ENCODE measurements around the gene ANKRD13D. TPM values are rescaled to one million over a fixed set of nuclear protein-coding genes. Genes with fewer than 3 reads are reported as not detected.

The ANKRD13D gene
- polyA plus RNA-seq (93.5 and 111 TPM in 2 replicates), polyA minus RNA-seq (48.3 and 59.2 TPM in 2 replicates)

DNA sequence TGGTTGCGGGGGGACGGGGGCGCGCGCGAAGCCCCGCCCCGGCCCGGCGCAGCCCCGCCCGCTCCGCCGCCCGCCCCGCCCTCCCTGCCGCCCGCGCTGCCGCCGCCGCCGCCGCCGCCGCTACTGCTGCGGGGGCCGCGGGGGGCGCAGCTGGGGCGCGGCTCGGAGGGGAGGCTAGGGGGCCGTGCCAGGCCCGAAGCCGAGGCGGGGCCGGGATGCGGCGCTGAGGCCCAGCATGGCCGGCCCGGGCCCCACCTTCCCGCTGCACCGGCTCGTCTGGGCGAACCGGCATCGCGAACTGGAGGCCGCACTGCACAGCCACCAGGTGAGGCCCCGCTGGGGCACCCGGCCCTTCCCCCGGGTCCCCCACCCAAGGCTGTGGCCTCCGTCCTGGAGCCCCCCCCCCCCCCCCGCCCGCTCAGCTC is at the start of gene ANKRD13D:
Gene ANKRD13D (plus strand): TSS at position 78 of the 425 bp plus-strand sequence. CDS start 158 bp downstream, at position 236.
- Histone ChIP-seq H4K20me1 (ENCODE audit: insufficient read depth) (no peaks in the 10 kb centered on the region), H3K4me3 (ENCODE audit: low read length) (peak within 1 kb of the TSS; percentile 88), H3F3A (ENCODE audit: insufficient read depth, low read length, poor library complexity, severe bottlenecking) (peaks cover 7% of the 10 kb centered on the region), H3K27me3 (ENCODE audit: insufficient read depth, low read depth, low read length) (no peaks in the 10 kb centered on the region), H3K79me2 (replicated peaks; ENCODE audit: insufficient read depth, low read length) (peaks cover 6% of the 10 kb centered on the region), H3K4me2 (ENCODE audit: low read length) (peak within 1 kb of the TSS; percentile 79), H2AFZ (ENCODE audit: low read depth, low read length) (peak within 1 kb of the TSS; percentile 88), H3K27ac (ENCODE audit: low read length) (peak within 1 kb of the TSS; percentile 92), H3K9me2 (ENCODE audit: insufficient read depth, low read length) (no peaks in the 10 kb centered on the region), H3K36me3 (ENCODE audit: insufficient read depth, low read length) (no peaks in the 10 kb centered on the region), H3K9ac (ENCODE audit: low read length) (peak within 1 kb of the TSS; percentile 93), H3K9me3 (ENCODE audit: low read length) (no peaks in the 10 kb centered on the region)
- TF ChIP-seq TAF1 (IDR thresholded peaks at IDR 0.05; ENCODE audit: low read depth) = no peak
- peak; percentile 43 for TF ChIP-seq POLR2AphosphoS5 (IDR thresholded peaks at IDR 0.05)
- TF ChIP-seq EP300 (conservative IDR thresholded peaks at IDR 0.05; ENCODE audit: poor library complexity, severe bottlenecking) = no peak
- no peak for TF ChIP-seq EZH2 (IDR thresholded peaks at IDR 0.05; ENCODE audit: borderline replicate concordance, insufficient read depth, low read length, poor library complexity, severe bottlenecking)
- no peak for TF ChIP-seq RAD21 (conservative IDR thresholded peaks at IDR 0.05)

DNA sequence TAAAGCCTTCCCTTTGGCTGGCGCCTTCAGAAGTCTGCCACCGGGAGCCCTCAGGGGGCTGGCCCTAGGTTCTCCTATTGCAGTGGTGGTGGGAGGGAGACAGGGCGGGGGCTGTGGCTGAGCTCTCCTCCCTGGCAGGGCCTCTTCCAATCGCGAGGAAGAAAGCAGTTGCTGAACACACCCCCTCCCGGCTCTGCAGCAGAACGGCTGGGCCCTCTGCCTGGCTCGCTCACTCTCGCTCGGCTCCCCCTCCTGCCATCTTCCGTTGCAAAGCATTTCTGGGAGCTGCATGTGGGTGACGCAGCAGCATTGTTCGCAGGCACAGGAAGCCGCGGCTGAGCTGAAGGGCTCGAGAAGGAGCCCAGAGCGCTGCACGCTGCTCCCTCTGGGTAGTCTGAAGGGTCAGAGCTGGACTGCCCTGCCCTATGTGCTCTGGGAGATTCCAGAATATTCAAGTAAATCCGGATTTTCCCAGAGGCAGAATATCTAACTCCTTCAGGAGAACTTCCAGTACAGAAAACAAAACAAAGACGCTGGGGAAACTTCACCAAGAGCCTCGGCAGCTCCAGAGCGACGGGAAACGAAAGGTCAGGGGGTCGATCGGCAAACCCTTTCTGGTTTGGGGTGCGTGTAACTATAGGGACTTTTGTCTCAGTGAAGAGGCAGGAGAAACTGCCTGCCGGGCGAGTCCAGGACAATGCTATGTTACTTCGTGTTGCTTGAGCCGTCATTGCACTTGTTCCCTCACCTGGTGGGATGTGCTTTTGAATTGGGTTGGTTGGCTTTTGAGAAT is 49.1 kb upstream of the ANKRD13D start:
- peak overlapping the region; percentile 72 for H3K27ac ChIP-seq (ENCODE audit: low read length)
- H3K79me2 ChIP-seq (replicated peaks; ENCODE audit: insufficient read depth, low read length) = peaks cover 38% of the 10 kb centered on the region
- peak overlapping the region; percentile 98 for H3K4me2 ChIP-seq (ENCODE audit: low read length)
- TF ChIP-seq EZH2 (IDR thresholded peaks at IDR 0.05; ENCODE audit: borderline replicate concordance, insufficient read depth, low read length, poor library complexity, severe bottlenecking) = no peak
- TF ChIP-seq MXI1 (conservative IDR thresholded peaks at IDR 0.05; ENCODE audit: poor library complexity, severe bottlenecking) = peak; percentile 99
- TF ChIP-seq, protein P1, sequence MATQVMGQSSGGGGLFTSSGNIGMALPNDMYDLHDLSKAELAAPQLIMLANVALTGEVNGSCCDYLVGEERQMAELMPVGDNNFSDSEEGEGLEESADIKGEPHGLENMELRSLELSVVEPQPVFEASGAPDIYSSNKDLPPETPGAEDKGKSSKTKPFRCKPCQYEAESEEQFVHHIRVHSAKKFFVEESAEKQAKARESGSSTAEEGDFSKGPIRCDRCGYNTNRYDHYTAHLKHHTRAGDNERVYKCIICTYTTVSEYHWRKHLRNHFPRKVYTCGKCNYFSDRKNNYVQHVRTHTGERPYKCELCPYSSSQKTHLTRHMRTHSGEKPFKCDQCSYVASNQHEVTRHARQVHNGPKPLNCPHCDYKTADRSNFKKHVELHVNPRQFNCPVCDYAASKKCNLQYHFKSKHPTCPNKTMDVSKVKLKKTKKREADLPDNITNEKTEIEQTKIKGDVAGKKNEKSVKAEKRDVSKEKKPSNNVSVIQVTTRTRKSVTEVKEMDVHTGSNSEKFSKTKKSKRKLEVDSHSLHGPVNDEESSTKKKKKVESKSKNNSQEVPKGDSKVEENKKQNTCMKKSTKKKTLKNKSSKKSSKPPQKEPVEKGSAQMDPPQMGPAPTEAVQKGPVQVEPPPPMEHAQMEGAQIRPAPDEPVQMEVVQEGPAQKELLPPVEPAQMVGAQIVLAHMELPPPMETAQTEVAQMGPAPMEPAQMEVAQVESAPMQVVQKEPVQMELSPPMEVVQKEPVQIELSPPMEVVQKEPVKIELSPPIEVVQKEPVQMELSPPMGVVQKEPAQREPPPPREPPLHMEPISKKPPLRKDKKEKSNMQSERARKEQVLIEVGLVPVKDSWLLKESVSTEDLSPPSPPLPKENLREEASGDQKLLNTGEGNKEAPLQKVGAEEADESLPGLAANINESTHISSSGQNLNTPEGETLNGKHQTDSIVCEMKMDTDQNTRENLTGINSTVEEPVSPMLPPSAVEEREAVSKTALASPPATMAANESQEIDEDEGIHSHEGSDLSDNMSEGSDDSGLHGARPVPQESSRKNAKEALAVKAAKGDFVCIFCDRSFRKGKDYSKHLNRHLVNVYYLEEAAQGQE (IDR thresholded peaks at IDR 0.05; ENCODE audit: borderline replicate concordance) = peak; percentile 95
- peak; percentile 95 for TF ChIP-seq TAF1 (IDR thresholded peaks at IDR 0.05; ENCODE audit: low read depth)
- TF ChIP-seq SMC3 (conservative IDR thresholded peaks at IDR 0.05; ENCODE audit: poor library complexity) = peak; percentile 57
- peak; percentile 41 for TF ChIP-seq RAD21 (conservative IDR thresholded peaks at IDR 0.05)
- peak; percentile 93 for TF ChIP-seq POLR2AphosphoS5 (IDR thresholded peaks at IDR 0.05)
- TF ChIP-seq EP300 (conservative IDR thresholded peaks at IDR 0.05; ENCODE audit: poor library complexity, severe bottlenecking) = no peak
- TF ChIP-seq CTCF (IDR thresholded peaks at IDR 0.05; ENCODE audit: poor library complexity, severe bottlenecking) = peak; percentile 35
- peak overlapping the region; percentile 70 for H3K9ac ChIP-seq (ENCODE audit: low read length)
- no peaks in the 10 kb centered on the region for H3K9me3 ChIP-seq (ENCODE audit: low read length)
- H4K20me1 ChIP-seq (ENCODE audit: insufficient read depth) = no peaks in the 10 kb centered on the region
- H3K4me3 ChIP-seq (ENCODE audit: low read length) = peak overlapping the region; percentile 69
- H3K27me3 ChIP-seq (ENCODE audit: insufficient read depth, low read depth, low read length) = no peaks in the 10 kb centered on the region
- no peak overlapping the region for H2AFZ ChIP-seq (ENCODE audit: low read depth, low read length)
- peaks cover 4% of the 10 kb centered on the region for H3F3A ChIP-seq (ENCODE audit: insufficient read depth, low read length, poor library complexity, severe bottlenecking)
- peaks cover under 1% of the 10 kb centered on the region for H3K36me3 ChIP-seq (ENCODE audit: insufficient read depth, low read length)
- H3K9me2 ChIP-seq (ENCODE audit: insufficient read depth, low read length) = no peaks in the 10 kb centered on the region

Measured in neural cell (in vitro differentiated cells).